Keratinocyte (primary cell): ENCODE results near the gene PIGT. TPM values are rescaled to one million over a fixed set of nuclear protein-coding genes. Genes with fewer than 3 reads are reported as not detected.
A peak's percentile ranks its signal among the peaks of the same experiment; 100 is the strongest.

Experiments
- DNase-seq: peaks from one replicate; pipeline ENCODE4 v3.0.0-alpha.2; 2011; ENCODE audit warnings: low read depth, missing footprints, low spot score
- FAIRE-seq: peaks from 2 replicates; lab custom pipeline; 2011; peaks lifted over from hg19 to GRCh38; lab: Jason Lieb, UNC
- H2AFZ ChIP-seq: 2 replicates; pipeline ENCODE4 v1.6.0; 2012; ENCODE audit warnings: low read length, control low read depth, inconsistent platforms; ENCODE audit not compliant: control insufficient read depth
- H3K27ac ChIP-seq: 2 replicates; pipeline ENCODE4 v1.5.1; 2011; ENCODE audit warnings: low read length; ENCODE audit not compliant: control insufficient read depth, insufficient read depth
- H3K27me3 ChIP-seq: 3 replicates; pipeline ENCODE4 v1.6.0; 2011; ENCODE audit warnings: low read length; ENCODE audit not compliant: control insufficient read depth, insufficient read depth; ENCODE audit errors: extremely low read depth
- H3K36me3 ChIP-seq, 2 experiments: 2 replicates in 1 of 2; 3 replicates in 1 of 2; pipeline ENCODE4 v1.5.1; 2011; ENCODE audit warnings: low read length in 2 of 2, mild to moderate bottlenecking in 1 of 2; ENCODE audit not compliant: control insufficient read depth in 2 of 2, insufficient read depth in 2 of 2; ENCODE audit errors: extremely low read depth in 1 of 2
- H3K4me1 ChIP-seq: 3 replicates; pipeline ENCODE4 v1.5.1; 2011; ENCODE audit warnings: low read length; ENCODE audit not compliant: control insufficient read depth, insufficient read depth; ENCODE audit errors: extremely low read depth
- H3K4me2 ChIP-seq: 3 replicates; pipeline ENCODE4 v1.6.0; 2011; ENCODE audit warnings: low read depth, low read length; ENCODE audit not compliant: control insufficient read depth, insufficient read depth; ENCODE audit errors: extremely low read depth
- H3K4me3 ChIP-seq, 3 experiments: fragments of 200-600 bp in 1 of 3; sonication (generic) in 1 of 3; 2 replicates in 2 of 3; 3 replicates in 1 of 3; pipeline ENCODE4 v1.5.1; 2011 to 2016; ENCODE audit warnings: low read length in 3 of 3, mild to moderate bottlenecking in 3 of 3, control low read depth in 2 of 3, inconsistent platforms in 1 of 3, low read depth in 1 of 3, mixed read lengths in 1 of 3, mixed run types in 1 of 3, moderate library complexity in 1 of 3; ENCODE audit not compliant: control insufficient read depth in 2 of 3, insufficient read depth in 2 of 3; ENCODE audit errors: extremely low read depth in 1 of 3
- H3K79me2 ChIP-seq: 2 replicates; pipeline ENCODE4 v1.6.0; 2012; ENCODE audit warnings: low read length; ENCODE audit not compliant: control insufficient read depth, insufficient read depth
- H3K9ac ChIP-seq: 3 replicates; pipeline ENCODE4 v1.6.0; 2011; ENCODE audit warnings: low read length; ENCODE audit not compliant: control insufficient read depth, insufficient read depth; ENCODE audit errors: extremely low read depth
- H3K9me1 ChIP-seq: 3 replicates; pipeline ENCODE4 v1.6.0; 2011; ENCODE audit warnings: low read length; ENCODE audit not compliant: control insufficient read depth, insufficient read depth; ENCODE audit errors: extremely low read depth
- H3K9me3 ChIP-seq: 2 replicates; pipeline ENCODE4 v1.5.1; 2012; ENCODE audit warnings: low read depth, low read length; ENCODE audit not compliant: control insufficient read depth
- H4K20me1 ChIP-seq: 3 replicates; pipeline ENCODE4 v1.6.0; 2011; ENCODE audit warnings: low read length; ENCODE audit not compliant: control insufficient read depth, insufficient read depth; ENCODE audit errors: extremely low read depth
- CTCF ChIP-seq, 3 experiments: IDR thresholded peaks in 1 of 3; conservative IDR thresholded peaks in 1 of 3; optimal IDR thresholded peaks in 1 of 3; 2 replicates in 2 of 3; 3 replicates in 1 of 3; pipeline versions ENCODE3 to v1.5.1; 2011; ENCODE audit warnings: low read length in 3 of 3, mild to moderate bottlenecking in 3 of 3, moderate library complexity in 2 of 3, control low read depth in 1 of 3, inconsistent platforms in 1 of 3; ENCODE audit not compliant: insufficient read depth in 2 of 3; ENCODE audit errors: extremely low read depth in 1 of 3
- EZH2 ChIP-seq: IDR thresholded peaks from one replicate; pipeline ENCODE4 v1.6.1; 2012; ENCODE audit warnings: inconsistent platforms, mild to moderate bottlenecking, low read length, moderate library complexity
- dilution Hi-C: fragments of 300-500 bp; cut with MboI; formaldehyde crosslinking; loops from one replicate; pipeline ENCODE4 v1.7.0; 2020; ENCODE audit warnings: low sequenced_read_pairs; ENCODE audit not compliant: extremely low pct_ligation_motif_present
- polyA plus RNA-seq, 5 experiments: library from polyadenylated mRNA; depleted of rRNA in 3 of 5; stranded (reverse) in 3 of 5; stranded (forward) in 1 of 5; unstranded in 1 of 5; fragments of >200 nt; gene quantifications; 1 replicate in 1 of 5; 2 replicates in 3 of 5; 3 replicates in 1 of 5; pipeline versions ENCODE4 v1.2.1 to v1.2.3, GENCODE V29; 2011 to 2012; ENCODE audit warnings: missing spikeins in 2 of 5, low read depth in 1 of 5, low replicate concordance in 1 of 5

PIGT gene
- polyA plus RNA-seq, 1 donor (not counting 4 experiments of a cell fraction or from before 2014, with no cell fraction given): 26.5 TPM

GRCh38 chr20:45372241-45372640 lies 43.7 kb upstream of the PIGT start:
- Histone ChIP-seq H4K20me1 (no peaks in the 10 kb centered on the region), H2AFZ (no peak overlapping the region), H3K9me1 (no peaks in the 10 kb centered on the region), H3K36me3 (peaks cover 5 to 8% of the 10 kb centered on the region in 2 experiments), H3K9ac (no peak overlapping the region), H3K27me3 (no peaks in the 10 kb centered on the region), H3K4me2 (no peak overlapping the region), H3K4me1 (peaks cover 5% of the 10 kb centered on the region), H3K27ac (no peak overlapping the region), H3K79me2 (no peaks in the 10 kb centered on the region), H3K4me3 (no peak overlapping the region), H3K9me3 (no peaks in the 10 kb centered on the region)
- TF ChIP-seq EZH2 (no peak), CTCF (optimal IDR thresholded peaks at IDR 0.05 in 1 of 3, IDR thresholded peaks at IDR 0.05 in 1 of 3, conservative IDR thresholded peaks at IDR 0.05 in 1 of 3; ENCODE audit: extremely low read depth in 1 of 3, insufficient read depth in 2 of 3, low read length in 3 of 3) (no peak)
- DNase-seq (no peak), FAIRE-seq (no peak)
- dilution Hi-C loops: no loop called here

- no peak for FAIRE-seq
Measured at GRCh38 chr20:45372646-45373352, 43.1 kb upstream of the PIGT start.

More at GRCh38 chr20:45372646-45373352, 43.1 kb upstream of the PIGT start:
- Histone ChIP-seq H3K79me2 (no peaks in the 10 kb centered on the region), H3K9ac (peak overlapping the region; percentile 52), H3K4me2 (peak overlapping the region; percentile 92), H3K9me3 (no peaks in the 10 kb centered on the region), H3K27me3 (no peaks in the 10 kb centered on the region), H4K20me1 (no peaks in the 10 kb centered on the region), H3K4me1 (peaks cover 5% of the 10 kb centered on the region), H2AFZ (peak overlapping the region; percentile 92), H3K36me3 (peaks cover 0 to 5% of the 10 kb centered on the region in 2 experiments), H3K9me1 (no peaks in the 10 kb centered on the region), H3K27ac (no peak overlapping the region), H3K4me3 (peak overlapping the region in 2 of 3 experiments; percentile 70 to 73)
- DNase-seq: no peak
- TF ChIP-seq EZH2: no peak
- no peak for TF ChIP-seq CTCF (optimal IDR thresholded peaks at IDR 0.05 in 1 of 3, IDR thresholded peaks at IDR 0.05 in 1 of 3, conservative IDR thresholded peaks at IDR 0.05 in 1 of 3; ENCODE audit: extremely low read depth in 1 of 3, insufficient read depth in 2 of 3, low read length in 3 of 3)
- dilution Hi-C loops: no loop called here
